ENCODE results near the gene TSC22D1.

The TSC22D1 gene

DNA sequence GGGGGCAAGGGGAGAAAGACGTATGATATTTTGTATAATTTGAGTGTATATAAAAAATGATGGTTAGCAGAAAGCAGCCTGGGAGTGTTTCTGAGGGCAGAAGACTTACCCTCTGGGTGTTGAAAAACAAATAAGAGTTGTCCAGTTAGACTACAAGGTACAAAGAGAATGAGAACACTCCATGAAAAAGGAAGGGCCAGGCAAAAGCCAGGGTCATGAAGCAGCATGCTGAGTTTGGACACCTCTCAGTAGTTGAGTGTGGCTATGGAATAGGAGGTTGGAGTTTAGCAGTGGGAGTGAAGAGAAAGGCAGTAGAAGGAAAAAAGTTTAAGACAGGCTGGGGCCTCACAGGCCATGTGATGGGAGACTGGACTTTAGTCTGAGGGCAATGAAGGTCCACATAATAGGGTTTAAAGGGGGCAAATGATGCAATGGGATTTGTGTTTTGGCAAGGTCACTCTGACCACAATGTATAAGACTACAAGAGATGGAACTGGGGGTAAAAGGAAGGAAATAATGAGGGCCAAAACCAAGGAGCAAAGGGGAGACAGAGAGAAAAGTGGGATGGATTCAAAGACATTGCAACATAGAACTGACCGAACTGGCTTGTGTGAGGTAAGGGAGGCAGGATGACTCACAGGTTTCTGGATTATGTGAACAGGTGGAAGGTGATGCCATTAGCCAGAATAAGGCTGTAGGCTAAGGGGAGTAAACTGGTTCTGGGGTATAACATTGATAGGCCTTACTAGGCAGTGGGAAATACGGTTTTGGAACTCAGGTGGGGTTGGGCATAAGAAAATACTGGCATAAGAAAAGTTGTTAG is 125.9 kb downstream of the TSC22D1 start:
- no peak for FAIRE-seq

DNA sequence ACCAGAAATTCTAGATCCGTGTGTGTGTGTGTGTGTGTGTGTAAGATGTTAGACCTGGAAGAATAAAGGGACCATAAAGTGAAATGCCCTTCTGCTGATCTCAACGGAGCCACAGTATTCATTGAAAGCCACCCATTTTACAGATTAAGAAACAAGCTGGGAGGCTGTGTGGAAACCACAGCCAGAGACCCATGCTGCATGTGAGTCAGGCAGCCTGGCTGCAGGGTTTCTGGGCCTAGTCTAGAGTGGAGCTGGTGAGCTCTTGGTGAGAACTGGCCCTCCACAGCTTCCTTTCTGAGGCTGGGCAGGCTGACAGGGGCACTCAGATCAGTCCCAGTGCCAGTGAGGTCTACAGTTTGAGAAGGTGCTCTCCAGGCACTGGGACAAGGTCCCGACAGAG is 127.3 kb downstream of the TSC22D1 start:
- FAIRE-seq, result no peak

DNA sequence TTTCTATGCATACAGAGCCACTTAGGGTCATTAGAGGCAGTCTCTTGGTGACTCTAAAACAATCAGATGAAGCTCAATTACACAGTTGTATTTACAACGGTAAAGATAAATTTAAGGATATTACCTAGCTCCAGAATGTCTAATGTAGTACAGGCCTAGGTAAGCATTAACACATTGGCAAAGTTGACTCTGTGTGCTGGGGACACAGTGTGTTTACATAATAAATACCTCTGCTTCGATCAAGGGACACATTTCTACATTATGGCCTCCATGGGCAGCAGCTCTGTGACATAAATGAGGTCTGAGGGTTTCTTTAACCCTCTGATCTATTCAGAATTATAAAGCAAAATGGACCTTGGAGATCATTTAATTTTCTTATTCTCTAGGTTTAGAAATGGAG is 127.8 kb downstream of the TSC22D1 start:
- FAIRE-seq, result no peak

DNA sequence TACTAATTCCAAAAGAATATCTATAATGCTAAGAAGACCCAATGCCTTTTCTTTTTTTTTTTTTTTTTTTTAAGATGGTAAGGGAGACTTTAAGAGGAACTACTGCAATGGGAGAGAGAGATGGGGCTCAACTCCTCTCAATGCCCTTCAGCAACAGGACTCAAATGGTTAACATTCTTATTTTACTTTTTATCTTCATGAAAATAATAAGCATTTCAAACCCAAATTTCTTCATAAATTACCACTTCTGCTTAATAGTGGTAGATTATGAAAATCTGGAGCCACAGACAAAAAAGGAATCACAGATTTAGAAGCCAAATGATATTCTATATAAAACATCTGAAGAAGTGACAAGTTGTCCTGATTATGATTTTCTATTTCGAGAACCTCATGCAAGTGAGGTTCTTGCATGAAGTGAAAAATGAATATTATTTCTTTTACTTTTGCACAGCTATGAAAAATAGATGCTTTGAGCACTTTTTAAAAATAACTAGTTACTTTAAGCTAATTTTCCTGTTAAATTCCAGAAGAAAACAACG is 128.3 kb downstream of the TSC22D1 start:
- FAIRE-seq, result no peak

DNA sequence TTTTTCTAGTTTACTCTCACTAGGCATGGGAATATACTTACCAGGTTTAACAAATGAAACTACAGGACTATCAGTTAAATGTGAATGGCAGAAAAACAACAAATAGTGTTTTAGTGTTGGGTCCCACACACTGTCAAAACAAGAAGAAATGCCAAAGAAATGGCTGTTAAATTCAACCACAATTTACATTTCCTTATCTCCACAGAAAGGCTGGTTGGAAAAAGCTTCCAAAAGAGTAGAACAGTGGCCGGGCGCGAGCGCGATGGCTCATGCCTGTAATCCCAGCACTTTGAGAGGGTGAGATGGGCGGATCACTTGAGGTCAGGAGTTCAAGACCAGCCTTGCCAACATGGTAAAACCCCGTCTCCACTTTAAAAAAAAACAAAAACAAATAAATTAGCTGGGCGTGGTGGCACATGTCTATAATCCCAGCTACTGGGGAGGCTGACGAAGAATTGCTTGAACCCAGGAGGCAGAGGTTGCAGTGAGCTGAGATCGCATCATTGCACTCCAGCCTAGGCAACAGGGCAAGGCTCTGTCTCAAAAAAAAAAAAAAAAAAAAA is 136.0 kb downstream of the TSC22D1 start:
- no peak for FAIRE-seq

DNA sequence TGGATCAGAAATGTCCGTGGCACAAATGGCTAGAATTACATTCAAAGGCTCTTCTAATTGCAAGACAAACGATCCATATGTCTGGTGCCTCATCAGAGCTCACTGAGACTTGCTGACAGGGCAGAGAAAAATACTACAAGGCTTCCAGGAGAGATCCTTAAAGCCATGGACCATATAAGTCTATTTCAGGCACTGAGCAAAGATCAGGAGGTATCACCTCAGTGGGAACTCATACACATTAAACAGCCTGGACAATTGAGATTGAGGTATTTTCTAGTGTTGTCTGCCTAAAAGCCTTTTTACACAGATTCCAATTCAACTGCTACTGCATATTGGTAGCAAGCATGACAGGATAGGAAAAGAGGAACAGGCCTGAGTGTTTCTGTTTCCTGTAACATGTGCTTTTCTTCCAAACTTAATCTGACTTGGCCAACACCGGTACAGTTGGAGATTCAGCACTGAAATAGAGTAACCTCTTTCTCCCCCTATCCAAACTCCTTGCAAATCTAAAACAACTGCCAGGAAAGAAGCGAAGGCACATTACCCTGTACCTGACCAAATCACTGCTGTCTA is 136.6 kb downstream of the TSC22D1 start:
- FAIRE-seq, result no peak

DNA sequence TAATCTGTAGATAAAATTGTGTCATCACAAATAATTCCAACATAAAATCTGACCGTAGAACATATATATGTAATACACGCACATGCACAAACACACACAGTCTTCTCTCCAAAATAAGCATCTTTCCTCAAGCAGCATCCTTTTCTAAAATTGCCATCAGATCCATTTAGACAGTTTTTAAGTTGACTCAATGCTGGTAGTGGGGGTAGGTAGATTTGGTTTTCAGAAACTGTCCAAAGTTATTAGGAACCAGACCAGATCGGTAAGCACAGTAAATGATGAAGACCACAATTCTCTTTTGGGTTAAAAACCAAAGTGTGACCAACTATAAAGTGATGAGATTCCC is 137.9 kb downstream of the TSC22D1 start:
- FAIRE-seq, result no peak

DNA sequence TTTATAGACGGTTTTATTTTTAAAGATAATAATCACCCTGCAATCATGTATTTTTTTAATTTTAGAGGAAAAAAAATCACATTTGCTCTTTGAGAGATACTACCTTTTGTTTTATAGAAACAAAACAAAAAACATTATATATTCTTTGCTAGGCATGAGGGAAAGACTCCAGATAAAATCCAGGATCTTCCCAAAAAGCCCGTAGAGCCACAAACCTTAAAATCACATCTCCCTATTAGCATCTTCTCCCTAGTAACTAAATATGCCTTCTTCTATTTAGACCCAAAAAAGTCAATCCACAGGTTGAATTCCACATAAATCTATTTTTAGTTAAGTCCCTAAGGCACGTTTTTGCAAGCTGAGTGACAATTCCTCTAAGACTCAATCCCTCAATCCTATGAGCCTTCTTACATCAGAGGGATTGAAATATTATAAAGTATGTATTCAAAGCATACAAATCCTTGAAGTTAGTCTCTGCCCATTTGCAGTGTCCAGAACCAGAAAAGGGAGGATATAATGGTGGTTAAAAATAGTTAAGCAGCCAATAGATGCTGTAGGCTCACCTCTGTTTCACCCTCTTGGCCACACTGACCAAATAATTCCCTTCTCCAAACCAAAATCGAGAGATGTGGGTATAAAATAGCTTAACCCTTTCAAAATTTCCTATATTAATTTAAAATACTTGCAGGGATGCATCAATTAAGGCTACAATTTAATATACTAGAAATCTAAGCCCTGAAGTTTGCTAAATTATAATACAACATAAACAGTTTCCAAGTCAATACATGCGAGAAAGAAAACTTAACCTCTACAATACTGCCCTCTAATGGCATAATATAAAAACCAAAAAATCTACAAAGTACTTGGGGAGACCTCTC is 138.5 kb downstream of the TSC22D1 start:
- FAIRE-seq, result peak; percentile 98

DNA sequence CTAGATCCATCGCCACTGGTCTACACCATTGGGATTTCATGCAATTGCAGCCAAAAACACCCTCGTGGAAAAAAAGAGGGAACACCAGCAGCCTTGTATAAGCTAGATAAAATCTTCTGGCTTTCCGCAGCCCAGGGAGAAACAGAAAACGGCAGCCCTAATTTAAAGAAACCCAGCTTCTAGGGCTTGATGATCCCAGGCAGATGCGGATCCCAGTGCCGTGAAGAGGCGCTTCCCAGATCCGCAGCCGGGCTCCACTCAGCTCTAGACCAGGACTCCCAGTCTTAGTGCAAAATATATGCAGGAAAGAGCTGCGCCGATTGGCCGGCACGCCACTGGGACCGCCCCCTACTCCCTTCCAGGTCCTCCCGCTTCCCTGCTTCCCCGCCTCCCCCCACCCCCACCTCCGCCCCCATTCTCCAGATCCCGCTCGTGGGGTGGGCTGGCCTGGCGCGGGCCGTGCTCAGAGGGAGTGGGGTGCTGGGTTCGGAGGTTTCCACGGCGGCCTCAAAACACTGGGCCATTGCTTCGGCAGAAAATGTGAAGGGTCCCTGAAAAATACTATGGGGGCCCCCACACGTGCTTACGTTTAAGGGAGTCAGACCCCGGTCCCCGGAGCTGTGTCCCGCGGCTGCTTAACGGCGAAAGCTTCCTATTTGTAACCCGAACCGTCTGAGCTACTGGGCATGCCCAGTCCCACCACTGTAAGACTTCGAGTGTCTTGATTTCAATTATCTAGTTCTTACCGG is 139.4 kb downstream of the TSC22D1 start:
- FAIRE-seq, result peak; percentile 46

DNA sequence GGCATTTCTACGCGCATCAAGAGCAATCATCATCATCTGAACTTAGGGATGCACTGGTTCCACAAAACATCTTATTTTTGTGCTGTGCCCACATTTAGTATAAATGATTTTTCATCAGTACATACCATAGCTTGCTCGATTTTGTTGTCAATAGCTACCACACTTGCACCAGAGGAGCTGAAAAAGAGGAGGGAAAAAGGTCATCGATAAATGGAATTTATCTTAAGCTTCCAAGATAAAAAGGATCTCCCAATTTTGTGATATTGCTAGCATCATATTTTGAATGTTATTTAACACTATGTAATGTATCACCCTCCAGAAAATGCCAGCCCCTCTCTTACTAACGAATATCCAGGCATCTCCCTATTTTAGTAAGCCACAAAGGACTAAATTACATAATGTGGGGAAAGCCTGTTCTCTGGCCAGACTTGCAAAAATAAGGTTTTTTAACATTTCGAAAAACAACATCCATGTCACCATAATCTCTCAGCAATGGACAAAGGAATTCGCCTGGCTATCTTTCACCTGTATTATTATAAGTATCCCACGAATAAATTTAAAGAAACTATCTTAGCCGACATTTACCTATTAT is 140.1 kb downstream of the TSC22D1 start:
- FAIRE-seq, result no peak

DNA sequence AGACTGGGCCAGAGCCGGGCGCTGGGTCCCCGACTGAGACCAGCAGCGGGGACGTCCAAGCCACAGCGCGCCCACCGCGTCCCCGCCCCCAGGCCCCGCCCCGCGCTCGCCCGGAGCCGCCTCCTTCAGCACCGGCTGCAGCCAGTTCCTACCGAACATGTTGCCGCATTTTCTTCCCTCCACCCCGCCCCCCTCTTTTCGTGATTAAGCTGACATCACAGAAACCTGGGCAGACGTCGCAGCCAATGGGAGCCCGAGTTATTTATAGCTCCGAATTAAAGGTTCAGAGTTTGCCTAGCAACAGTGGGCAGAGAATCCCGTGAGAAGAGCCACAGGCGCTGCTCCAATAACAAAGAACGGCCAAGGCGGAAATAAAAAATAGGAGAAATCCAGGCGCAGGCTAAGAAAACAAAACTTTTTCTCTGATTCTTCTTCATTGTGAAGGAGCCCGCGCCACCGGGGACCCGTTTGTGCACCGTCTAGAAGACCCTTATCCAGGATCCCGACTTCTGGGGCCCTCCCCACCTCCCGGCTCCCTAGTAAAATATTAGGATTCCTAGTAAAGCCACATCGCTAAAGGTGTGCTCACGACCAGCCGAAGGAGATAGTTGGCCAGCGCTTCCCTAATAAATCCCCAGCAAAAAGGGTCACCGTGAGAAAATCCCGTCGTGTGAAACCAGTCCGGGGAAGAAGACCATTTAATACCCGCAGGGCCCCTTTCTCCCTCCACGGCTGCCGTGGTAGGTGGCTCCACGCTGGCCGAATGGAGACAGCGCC is 140.8 kb downstream of the TSC22D1 start:
- FAIRE-seq, result peak; percentile 97

DNA sequence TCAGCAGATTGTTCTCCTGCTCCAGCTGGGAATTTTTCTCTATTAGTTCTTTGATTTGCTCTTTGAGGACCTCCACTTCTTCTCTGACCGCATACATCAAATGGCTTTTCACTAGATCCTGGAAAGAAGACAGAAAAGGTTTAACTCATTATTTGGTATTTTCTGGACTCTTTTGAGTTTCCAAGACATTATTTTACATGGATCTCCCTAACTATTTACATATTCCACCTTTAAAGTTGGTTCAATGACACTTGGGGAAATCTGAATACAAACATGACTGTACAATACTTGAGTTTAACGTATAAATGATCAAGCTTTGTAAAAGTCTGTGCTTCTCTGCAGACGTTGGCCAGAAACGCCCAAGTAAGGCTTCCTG is 141.4 kb downstream of the TSC22D1 start:
- FAIRE-seq, result no peak

DNA sequence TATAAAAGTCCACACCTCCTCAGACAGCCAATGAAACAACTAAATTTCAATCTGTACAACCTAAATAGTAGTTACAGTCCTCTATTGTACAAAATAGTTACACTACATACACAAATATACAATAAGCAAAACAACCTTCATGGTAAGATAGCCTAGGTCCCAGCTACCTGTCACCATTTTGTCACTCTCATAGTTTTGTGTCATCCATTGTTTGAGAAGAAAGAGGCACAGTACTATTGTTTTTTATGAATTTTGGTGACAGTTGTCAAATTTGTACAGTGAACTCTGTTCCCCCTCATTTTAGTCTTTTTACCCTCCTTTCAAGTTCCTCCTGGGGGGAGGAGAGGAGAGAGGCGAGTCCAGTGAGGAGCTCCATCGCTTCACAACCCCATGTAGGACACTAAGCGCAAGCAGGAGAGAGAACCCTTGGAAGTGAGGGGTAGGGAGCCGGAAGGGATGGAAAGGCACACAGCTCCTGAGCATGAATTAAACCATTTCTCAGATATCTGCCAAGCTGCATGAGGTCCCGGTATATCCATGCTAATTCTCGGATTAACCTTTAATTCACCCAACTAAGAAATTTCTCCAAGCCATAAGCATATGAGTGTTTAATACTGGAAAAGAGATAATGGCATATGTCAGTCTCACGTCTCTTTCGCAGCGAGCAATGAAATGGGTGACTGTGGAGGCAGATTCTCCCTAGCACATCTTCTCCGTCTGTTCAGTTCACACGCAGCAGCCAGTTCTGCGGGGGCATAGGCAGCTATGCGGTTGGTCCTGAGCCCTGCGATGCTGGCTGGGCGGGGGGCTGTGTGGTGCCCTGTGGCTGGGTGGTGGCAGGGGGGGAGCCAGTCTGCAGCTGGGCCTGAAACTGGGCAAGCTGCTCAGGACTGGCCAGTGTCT is 142.0 kb downstream of the TSC22D1 start:
- FAIRE-seq, result no peak

DNA sequence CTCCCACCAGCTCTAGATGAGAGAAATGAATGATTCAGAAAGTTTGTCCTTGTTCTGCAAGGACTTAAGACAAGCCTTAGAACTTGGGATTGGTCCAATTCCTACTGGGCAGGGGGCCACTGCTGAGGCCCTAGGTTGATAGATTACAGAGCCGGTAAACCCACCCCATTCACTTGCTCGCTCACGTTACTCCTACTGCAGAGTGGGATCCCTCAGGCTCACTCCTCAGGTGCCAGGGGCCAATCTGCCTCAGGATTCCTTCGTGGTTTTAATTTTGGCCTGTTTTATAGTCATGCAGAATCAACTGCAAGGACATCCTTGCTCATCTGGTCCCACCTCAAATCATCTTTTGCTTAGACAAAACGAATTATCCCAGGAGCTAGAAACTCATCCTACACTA is 143.5 kb downstream of the TSC22D1 start:
- FAIRE-seq, result no peak

DNA sequence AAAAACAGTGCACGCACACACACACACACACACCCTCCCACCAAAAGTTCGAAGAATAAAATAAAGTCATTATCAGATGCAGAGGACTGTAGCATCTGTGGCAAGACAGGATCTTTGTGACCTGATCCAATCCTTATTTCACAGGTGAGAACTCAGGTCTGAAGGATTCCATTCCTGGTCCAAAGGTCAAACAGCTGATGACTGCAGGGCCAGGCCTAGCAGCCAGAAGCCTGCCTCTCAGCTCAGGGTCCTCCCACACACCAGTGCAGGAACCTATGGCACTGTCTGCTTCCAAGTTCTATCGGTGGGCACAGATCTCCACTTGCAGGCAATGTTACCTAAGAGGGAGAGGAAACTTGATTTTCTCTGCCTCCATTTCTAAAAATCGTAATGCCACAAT is 145.0 kb downstream of the TSC22D1 start:
- no peak for FAIRE-seq

DNA sequence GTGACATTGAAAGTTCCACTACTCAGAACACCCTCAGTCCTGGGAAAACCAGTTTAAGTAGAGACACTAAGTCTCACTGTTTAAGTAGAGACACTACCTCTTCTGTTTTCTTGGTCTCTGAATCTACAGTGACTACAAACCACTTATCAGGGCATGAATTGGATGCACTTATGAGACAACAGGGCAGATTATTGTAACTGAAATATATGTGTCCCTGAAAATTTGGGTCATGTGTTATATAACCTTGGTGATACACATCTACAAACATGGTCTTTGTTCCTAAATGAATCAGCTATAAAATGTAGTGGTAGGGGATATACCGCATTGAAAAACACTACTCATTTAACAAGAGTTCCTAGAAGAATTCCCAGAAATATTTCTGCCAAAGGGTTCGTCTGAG is 146.8 kb downstream of the TSC22D1 start:
- no peak for FAIRE-seq

DNA sequence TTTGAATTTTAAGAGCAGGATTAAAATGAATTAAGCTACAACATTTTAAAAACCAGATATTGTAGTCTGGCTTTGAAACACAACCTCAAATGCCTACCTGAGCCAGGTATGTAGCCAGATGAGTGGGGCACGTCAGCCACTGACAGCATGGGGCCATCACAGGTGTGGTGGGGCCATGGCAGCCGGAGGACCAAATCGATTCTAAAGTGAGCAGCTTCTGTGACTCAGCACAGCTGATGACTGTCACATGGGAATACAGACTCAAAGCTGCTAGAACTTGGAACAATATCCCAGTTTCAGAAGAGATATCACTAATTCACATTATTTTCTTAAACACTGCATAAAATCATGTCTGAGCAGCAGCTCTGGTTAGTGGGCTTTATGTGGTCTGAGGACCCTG is 149.7 kb downstream of the TSC22D1 start:
- no peak for FAIRE-seq

DNA sequence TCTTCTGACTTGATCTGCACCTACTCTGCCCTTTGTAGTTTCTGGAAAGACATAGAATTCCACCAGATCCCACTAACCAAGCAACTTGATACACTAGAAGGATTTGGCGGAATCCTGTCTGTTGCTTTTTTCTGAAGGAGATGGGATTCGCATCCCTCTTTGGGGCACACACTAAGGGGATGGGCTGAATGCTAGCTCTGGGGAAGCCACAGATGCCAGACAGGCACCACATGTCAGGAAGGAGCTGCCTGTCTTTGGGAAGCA is 150.4 kb downstream of the TSC22D1 start:
- no peak for FAIRE-seq

DNA sequence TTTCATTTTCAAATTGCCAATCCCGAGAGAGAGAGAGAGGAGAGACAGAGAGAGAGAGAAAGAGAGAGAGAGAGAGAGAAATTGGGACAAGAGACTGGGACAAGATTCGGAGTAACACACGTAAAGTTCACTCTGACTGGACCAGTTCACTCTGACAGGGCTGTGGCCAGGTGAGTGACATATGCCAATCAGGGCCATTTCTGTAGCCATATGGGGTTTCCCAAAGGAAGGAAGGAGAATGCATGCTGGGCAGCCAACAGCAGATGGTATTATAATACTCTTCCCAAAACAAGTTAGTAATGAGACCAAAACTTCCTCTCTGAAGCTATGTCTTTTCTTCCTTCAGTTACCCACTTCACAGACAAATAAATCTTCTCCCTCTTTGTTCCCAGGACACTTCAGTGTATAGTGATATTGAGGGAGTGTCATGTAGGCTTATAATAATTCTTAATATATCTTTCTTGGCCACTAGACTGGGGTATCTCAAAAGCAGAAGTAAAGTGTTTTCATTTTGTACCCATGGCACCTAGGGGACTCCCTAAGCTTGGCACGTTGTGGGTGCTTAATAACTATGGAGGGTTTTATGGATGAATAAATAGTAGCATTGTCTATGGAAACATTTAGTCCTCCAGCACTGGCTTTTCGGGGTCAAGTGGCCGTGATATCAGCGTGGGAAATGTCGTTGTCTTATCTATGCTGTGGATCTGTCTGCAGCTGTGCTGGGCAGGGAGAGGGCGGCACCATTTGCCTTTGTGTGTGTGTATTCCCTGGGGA is 150.9 kb downstream of the TSC22D1 start:
- no peak for FAIRE-seq

DNA sequence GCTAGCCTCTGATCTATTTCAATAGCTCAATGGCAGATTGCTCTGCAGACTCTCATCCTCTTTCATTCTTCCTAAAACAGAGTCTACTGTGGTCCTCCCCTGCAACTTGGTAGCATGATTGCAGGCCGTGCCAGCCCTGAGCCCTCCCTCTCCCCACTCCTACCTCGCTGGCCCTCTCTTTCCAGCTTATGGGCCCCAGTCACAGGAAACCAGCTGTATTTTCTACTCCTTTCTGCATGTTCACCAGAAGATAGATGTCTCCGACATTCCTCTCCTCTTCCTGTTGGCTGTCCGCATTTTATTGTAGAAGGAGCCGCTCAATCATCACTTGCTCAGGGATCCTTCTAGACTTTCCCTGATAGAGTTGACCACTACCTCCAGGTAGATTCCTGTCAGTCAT is 152.3 kb downstream of the TSC22D1 start:
- no peak for FAIRE-seq

Data from A204.1 (cell line).